C1 segment of cervical spinal cord (tissue), 14 donors: ENCODE results near the gene NUTM2G.
"Not testable (repeated sequence)": the region's sequence is repeated elsewhere in the genome, so short reads cannot be mapped to it uniquely, and the experiment has no call there.

ENCODE experiments used
- DNase-seq, 14 donors: peaks; one replicate each; lab custom pipeline; 2025; lab: John Stamatoyannopoulos, UW

Gene NUTM2G

DNA sequence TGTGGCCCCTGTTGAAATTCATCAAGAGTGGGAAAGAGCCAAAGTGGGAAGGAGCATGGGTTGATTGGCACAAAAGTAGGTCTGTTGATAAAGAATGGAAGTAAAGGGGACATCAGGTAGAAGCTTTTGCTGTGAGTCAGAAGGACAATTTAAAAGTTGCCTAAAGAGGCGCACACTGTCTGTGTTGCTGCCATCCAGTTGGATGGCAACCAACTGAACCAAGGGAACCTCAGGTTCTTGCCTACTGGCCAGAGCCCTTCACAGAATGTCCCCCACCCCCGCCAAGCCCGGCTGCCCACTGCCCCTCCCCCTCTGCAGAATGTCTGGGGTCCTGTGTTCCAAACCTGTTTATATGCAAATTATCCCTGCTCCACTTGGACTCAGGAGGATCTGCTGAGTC is at the start of gene NUTM2G:
Gene NUTM2G (plus strand): TSS at position 301 of the 400 bp plus-strand sequence. CDS start 182 bp downstream, outside the sequence.
- DNase-seq: not testable (repeated sequence)

DNA sequence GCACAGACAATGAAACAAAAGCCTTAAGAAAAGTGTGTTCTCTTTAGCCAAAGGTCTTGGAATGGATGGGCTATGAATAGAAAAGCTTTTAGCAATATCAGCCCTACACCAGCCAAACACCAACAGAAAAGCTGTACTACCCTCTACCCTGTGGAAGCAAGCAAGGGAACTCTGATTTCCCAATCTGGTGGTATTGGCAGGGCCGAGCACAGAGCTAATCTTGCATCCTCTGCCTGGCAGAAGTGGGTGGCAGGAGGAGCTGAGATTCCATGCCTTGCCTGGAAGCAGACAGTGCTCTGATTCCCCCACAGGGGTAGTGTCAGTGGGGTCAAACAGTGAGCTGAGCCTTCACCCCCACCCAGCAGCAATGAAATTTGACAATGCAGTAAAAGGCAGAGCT is 44.7 kb upstream of the NUTM2G start:
- DNase-seq: no peak

- no peak for DNase-seq
Observed at GRCh38 chr9:96884443-96884842, 44.2 kb upstream of the NUTM2G start.

DNA sequence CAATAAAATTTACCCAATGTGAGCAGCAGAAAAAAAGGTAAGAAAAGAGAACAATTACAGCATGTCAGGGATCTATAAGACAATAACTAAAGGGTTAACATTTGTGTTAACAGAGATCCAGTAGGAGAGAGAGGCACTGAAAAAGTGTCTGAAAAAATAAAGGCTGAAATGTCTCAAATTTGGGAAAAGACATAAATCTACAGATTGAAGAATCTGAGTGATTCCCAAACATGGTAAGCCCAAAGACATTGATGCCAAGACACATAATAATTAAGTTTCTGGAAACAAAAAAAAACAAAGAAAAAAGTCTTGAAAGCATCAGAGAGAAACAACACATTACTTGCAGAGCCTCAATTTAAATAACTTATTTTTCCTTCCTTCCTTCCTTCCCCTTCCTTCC is 43.2 kb upstream of the NUTM2G start:
- DNase-seq: no peak

GRCh38 chr9:96888591-96888990 is 40.1 kb upstream of the NUTM2G start:
- no peak for DNase-seq

GRCh38 chr9:96892131-96892530 is 36.5 kb upstream of the NUTM2G start:
- no peak for DNase-seq

DNA sequence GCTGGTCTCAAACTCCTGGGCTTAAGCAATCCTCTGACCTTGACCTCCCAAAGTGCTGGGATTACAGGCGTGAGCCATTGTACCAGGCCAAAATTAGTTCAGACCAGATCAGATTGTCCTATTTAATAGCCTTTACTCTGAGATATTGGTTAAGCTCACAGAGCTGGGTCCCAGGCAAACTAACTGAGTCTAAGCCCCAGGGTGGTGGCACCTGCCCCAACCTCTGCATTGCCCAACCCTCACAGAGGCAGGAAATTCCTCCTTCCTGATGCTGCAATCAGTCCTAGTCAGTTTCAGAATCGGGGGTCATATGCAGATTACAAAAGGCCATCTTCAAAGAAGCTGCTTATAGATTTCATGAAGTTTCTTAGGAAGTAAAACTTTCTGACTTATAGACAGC is 28.6 kb upstream of the NUTM2G start:
- not testable (repeated sequence) for DNase-seq

DNA sequence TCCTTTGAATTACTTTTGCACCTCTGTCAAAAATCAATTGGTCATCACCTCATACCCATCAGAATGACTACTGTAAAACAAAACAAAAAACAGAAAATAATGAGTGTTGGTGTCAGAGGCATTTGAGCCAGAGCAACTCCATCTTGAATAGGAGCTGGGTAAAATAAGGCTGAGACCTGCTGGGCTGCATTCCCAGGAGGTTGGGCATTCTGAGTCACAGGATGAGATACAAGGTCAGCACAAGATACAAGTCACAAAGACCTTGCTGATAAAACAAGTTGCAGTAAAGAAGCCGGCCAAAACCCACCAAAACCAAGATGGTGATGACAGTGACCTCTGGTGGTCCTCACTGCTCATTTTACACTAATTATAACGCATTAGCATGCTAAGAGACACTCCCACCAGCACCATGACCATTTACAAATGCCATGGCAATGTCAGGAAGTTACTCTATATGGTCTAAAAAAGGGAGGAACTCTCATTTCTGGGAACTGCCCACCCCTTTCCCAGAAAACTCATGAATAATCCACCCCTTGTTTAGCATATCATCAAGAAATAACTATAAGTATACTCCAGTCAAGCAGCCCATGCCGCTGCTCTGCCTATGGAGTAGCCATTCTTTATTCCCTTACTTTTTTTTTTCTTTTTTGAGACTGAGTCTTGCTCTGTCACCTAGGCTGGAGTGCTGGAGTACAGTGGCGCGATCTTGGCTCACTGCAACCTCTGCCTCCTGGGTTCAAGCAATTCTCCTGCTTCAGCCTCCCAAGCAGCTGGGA is 23.5 kb upstream of the NUTM2G start:
- DNase-seq: not testable (repeated sequence)

- not testable (repeated sequence) for DNase-seq
Observed at GRCh38 chr9:96908479-96908878, 20.2 kb upstream of the NUTM2G start.

- not testable (repeated sequence) for DNase-seq
Observed at GRCh38 chr9:96915539-96915938, 13.1 kb upstream of the NUTM2G start.

DNA sequence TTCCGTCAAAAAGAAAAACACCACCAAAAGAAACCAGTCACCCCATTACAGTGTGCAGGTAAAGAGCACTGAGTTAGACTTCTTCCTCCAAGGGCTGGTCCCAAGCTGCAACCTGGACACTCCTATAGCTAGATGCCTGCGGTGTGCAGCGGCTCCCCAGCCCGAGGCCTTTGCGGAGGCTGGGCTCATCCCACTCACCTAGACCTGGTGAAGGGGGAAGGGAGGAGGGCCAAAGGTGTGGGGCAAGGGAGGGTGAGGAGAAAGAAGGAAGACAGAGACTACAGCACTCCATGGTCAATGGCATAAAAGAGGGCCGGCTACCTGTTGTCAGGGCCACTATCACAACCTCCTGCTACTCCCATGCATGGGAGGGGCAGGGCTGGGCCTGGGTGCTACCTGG is 12.1 kb upstream of the NUTM2G start:
- DNase-seq: not testable (repeated sequence)

GRCh38 chr9:96918550-96918949 is 10.1 kb upstream of the NUTM2G start:
- not testable (repeated sequence) for DNase-seq

DNA sequence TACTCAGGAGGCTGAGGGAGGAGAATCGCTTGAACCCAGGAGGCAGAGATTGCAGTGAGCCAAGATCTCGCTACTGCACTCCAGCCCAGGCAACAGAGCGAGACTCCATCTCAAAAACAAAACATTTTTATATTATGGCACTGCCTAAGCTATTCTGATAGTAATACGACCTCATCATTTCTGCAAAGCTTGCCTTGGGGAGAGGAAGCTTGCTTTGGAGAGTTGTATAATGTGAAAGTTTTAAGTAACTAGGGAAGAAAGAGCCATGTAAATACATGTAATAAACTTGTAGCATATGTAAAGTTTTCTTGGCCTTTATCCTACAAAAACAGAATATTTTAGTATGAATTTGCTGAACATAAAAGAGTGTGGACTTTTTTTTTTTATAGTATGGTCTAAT is 7.8 kb upstream of the NUTM2G start:
- not testable (repeated sequence) for DNase-seq

- not testable (repeated sequence) for DNase-seq
Observed at GRCh38 chr9:96925587-96925986, 3.1 kb upstream of the NUTM2G start.

DNA sequence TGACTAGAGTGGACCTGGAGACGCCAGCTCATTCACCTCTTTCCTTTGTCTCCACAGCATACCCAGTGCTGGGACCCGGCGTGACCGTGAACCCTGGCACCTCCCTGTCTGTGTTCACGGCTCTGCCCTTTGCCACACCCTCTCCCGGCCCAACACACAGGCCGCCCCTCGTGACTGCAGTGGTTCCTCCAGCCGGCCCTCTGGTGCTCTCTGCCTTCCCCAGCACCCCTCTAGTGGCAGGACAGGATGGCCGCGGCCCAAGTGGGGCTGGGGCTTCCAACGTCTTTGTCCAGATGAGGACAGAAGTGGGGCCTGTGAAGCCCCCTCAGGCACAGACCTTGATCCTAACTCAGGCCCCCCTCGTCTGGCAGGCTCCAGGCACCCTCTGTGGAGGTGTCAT is 3.0 kb downstream of the NUTM2G start:
- not testable (repeated sequence) for DNase-seq

DNA sequence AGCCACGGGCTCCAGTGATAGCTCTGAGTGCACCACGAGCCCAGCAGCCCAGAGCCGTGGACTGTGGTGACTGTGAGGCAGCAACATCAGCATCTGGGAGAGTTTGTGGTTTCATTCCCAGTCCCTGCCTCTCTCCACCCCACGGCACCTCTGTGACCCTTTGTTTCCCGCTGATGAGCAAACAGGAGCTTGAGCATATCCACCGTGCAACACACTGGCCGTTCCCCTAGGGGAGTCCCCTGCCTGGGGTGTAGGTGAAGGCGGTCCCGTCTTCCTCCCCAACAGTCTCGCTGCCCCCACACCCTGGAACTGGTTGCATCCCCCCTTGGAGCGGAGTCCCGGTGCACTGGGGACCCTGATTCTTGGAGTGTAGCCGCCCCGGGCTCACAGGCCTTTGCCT is 5.5 kb downstream of the NUTM2G start:
- DNase-seq: not testable (repeated sequence)

GRCh38 chr9:96934706-96935105 is 6.1 kb downstream of the NUTM2G start:
- not testable (repeated sequence) for DNase-seq

GRCh38 chr9:96935401-96935800 is 6.8 kb downstream of the NUTM2G start:
- not testable (repeated sequence) for DNase-seq

DNA sequence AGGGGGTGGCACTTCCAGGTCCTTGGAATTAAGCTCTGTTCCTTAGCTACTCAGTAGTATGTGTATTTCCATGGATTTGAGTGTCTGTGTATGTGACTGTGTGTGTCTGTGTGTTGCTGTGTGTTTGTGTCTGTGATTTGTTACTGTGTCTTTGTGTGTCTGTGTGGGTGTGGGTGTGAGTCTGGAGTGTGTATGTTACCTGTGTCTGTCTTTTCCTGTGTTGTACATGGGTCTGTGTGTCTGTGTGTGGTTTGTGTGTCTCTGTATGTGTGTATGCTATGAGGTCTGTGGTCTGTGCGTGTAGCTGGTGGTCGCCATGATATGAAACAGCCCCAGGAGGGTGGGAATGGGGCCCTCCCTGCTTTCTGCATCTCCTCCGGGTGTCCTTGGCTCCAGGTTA is 8.8 kb downstream of the NUTM2G start:
- not testable (repeated sequence) for DNase-seq

DNA sequence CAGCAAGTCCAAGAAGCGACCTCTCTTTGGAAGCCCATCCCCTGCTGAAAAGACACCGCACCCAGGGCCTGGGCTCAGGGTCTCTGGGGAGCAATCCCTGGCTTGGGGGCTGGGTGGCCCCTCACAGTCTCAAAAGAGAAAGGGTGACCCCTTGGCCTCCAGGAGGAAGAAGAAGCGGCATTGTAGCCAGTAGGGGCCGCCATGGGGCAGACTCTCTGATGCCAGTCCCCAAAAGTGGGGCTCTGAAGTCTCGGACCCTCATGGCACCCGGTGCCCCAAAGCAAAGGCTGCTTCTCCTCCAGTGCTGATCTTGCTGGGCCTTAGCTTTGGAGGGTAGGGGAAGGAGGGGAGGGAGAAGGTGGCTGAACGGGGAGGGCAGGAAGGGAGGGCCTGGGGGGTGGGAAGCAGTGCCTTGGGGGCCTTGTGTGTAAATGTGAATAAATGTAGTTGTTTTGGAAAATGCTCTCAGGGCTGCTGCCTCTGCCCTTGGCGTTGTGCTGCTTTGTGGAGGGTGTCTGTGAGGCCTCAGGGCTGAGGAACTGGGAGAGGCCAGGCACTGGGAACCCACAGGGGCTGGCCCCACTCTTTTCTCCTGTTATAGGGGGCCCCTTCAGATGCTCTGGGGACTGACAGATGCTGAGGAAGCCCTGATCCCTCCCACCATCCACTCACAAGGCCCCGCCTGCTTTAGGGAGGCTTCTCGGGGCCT is 10.5 kb downstream of the NUTM2G start:
- DNase-seq: not testable (repeated sequence)

DNA sequence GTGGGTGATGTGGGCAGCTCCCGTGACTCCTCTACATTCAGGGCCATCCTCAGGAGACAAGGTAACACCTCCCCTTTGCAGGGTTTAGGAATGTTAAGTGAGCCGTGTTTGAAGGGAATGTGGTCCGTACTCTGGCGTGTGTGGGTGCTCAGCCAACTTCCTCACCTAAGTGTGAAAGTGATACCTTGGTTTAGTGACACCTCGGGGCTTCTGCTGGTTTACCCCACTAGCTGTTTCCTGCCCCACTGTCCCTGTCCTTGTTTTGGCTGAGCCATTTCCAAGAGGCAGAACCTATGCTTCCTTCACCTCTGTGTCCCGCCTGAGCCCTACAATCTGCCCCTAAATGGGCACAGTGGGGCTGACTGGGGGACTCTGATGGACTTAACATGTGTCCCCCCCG is 12.3 kb downstream of the NUTM2G start:
- not testable (repeated sequence) for DNase-seq

DNA sequence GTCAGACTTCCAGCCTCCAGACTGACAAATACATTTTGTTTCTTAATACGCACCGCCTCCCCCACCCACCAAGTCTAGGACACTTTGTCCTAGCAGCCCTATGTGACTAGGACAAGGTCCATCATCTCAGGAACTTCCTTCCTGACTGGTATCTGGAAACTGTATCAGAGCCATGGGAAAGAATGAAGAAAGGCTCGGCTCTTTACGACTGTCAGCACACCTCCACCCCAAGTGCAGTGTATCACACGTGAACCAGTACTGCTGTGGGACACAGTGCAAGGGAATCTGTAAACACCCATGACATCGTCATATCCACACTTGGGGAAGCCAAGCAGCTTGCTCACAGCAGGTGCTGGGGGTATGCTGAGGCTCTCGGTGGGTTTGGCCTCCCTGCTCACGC is 13.0 kb downstream of the NUTM2G start:
- DNase-seq: not testable (repeated sequence)

DNA sequence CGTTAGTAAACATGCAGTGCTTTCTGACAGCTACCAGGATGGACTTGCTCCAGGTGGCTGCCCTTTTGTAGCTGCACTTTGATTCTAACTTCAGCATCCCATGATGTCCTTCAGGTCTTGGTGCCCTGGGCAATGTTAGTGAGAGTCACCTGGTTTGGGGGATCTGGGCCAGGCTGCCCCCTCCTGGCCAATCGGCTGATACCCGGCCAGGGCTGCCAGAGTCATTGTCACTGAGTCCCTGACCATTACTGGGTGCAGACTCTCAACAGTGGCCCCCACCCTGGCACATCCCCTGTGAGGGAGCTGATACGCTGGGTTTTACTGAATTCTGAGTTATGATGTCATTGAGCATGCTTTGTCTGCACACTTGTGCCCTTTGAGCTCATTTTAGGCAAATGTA is 13.5 kb downstream of the NUTM2G start:
- DNase-seq: not testable (repeated sequence)
